GM19328 (cell line): Measurements from ENCODE around the gene TUBB3.
"Not testable (repeated sequence)": the region's sequence is repeated elsewhere in the genome, so short reads cannot be mapped to it uniquely, and the experiment has no call there.

Source experiments
- ATAC-seq: cut with Tn5 transposase; IDR thresholded peaks from one replicate; pipeline ENCODE4 v1.9.1; 2021; ENCODE audit warnings: mild to moderate bottlenecking, moderate library complexity; ENCODE audit not compliant: unreplicated experiment

TUBB3 gene

DNA sequence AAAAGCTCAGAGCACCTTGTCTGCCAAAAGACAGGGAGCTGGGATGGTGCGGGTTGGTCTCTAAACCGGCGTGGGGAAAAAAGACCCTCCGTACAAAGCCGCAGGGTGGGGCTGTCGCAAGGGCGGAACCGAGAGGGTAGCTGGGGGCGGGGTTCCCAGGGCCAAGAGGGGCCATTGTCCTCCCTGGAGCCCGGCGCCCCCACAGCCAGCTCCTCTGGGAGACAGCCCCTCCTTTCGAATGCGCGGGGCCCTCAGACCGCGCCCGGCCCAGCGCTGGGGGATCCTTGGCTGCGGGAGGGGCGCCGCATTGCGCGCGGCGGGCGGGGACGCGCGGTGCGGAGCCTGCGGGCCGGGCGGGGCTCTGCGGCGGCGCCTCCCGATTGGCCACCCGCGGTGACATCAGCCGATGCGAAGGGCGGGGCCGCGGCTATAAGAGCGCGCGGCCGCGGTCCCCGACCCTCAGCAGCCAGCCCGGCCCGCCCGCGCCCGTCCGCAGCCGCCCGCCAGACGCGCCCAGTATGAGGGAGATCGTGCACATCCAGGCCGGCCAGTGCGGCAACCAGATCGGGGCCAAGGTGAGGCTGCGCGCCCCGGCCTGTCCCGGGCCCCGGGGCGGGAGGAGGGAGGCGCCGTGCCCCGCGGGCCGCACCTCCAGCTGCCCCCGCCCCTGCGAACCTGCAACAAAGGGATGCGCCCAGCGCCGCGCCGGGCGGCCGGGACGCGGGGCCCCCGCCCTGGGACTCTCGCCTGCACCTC lies at the start of gene TUBB3:
Gene TUBB3 (plus strand): TSS at position 459 of the 756 bp plus-strand sequence. CDS start 60 bp downstream, at position 519.
- ATAC-seq = no peak

DNA sequence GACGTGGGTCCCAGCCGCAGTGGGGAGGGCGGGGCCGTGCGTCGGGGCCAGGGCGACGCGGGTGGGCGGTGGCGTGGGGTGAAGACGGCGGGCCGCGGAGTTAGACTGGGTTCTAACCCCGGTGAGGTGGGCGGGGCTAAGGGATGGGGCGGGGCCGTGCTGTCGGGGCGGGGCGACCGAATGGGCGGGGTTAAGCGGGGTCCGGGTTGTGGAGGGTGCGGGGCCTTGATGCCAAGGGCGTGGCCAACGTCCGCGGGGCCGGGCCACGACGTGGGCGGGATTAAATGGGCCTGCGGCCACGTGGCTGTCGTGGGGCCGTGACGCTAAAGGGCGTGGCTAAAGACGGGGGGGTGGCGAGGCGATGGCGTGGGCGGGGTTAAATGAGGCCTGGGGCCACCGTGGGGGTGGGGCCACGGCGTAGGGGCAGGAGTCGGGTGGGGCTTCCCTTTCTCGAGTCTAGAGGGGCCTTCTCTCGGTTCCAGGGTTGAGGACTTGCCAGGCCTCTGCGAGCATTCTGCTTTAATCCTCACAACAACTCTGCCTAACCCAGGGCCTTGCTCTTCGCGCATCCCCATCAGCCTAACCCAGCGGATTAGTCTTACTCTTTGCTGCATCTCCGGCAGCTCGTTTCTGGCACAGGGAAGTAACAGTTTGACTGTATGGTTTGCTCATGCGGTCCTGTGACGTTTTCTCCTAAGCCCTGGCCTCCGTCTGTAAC lies 49.0 kb upstream of the TUBB3 start:
- ATAC-seq = peak; percentile 58

DNA sequence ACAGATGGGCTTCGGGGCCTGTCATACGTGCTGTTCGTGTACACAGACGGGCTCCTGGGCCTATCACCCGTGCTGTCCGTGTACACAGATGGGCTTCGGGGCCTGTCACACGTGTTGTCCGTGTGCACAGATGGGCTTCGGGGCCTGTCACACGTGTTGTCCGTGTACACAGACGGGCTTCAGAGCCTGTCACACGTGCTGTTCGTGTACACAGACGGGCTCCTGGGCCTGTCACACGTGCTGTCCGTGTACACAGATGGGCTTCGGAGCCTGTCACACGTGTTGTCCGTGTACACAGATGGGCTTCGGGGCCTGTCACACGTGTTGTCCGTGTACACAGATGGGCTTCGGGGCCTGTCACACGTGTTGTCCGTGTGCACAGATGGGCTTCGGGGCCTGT lies 44.0 kb upstream of the TUBB3 start:
- ATAC-seq = not testable (repeated sequence)

DNA sequence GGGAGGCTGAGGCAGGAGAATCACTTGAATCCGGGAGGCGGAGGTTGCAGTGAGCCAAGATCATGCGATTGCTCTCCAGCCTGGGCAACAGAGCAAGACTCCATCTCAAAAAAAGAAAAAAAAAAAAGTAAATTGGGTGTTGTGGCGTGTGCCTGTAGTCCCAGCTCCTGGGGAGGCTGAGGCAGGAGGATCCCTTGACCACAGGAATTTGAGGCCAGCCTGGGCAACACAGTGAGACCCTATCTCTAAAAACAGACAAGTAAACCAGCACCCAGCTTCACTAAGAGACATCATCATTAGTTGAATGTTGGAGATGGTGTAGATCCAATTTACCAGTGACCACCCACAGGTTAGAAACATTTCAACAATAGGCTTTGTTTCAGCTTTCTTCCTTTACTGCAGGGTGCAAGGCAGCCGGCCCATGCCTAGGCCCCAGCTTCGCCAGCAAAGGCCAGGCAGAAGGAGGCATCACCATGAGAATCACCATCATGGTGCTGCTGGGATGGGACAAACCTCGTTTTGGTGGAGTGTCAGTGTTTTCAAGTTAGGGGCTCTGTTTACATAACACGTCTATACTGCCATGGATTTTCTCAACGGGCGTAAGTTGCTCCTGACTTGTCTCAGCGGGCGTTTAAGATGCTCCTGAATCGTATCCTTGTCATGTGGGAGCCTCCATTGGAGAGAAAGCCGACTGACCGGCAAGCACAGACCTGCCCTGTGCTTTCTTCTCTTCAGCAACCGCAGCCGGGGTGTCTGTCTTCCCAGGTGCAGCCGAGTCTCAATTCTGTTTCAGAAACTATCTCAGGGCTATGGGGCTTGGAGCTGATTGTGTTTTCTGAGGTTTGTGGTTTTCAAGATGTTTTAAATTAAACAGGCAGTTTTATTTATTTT lies 42.4 kb upstream of the TUBB3 start:
- no peak for ATAC-seq

DNA sequence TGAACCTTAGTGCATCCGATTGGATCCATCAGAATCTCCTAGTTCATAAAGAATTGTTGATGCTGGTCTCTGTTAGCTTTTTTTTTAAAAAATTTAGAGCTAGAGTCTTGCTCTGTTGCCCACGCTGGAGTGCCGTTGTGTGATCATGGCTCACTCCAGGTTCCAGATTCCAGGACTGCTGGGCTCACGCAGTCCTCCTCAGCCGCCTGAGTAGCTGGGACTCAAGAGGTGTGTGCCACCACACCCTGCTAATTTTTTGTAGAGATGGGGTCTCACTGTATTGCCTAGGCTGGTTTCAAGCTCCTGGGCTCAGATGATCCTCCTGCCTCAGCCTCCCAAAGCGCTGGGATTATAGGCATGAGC lies 41.8 kb upstream of the TUBB3 start:
- ATAC-seq = no peak

DNA sequence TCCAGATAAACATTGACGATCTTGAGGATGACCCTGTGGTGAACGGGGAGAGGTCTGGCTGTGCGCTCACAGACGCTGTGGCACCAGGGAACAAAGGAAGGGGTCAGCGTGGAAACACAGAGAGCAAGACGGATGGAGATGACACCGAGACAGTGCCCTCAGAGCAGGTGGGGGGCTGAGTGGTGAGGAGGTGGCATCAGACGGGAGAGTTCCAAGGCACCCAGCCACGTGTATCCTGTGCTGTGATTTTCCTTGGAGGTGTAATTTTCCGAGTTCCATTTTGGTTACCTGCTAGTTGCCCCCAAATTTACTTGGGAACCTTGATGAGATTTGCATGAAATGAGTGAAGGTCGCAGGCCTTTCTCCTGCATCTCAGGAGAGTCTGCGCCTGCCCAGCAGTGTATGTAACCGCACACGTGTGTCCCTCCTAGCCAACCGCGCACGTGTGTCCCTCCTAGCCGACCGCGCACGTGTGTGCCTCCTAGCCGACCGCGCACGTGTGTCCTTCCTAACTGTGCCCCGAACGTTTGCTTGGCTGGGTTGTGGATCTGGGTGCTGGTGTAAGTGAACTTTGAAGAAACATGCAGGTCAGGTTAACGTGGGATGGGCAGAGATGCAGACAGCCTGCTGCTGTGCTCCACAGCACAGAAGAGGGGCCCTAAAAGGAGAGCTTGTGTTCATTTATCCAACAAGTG lies 39.6 kb upstream of the TUBB3 start:
- ATAC-seq = no peak

DNA sequence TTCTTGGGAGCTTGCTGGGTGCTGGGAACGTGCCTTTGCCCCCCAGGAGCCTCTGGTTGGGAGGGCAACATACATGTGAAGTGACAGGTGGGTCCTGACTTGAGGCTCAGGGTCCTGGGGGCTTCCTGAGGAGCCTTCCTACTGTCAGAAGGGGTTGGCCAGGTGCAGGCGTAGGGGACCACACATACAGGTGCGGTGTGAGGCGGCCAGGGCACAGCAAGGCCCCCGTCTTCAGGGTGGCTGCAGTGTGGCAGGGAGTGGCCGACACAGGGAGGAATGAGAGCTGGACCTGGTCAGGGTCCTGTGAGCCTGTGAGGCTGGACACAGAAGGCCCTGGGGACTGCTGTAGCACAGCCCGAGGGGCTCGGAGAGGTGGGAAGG lies 39.1 kb upstream of the TUBB3 start:
- no peak for ATAC-seq

DNA sequence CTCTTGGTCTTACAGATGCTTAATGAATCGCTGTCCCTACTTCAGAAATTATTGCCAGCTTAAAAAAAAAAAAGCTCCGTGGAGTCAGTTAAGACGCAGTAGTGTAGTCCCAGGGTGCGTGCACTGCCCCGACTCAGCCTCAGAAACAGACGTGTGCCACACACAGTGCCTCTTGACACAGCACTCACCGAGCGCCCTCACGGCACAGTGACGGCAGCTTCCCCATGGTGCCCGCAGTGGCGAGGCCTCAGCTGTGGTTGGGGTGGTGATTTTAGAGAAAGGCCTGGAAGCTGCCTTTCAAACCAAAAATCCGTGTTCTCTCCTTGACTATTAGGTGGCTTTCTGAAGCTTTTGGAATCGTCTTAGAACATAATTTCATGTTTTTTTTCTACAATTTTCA lies 35.9 kb upstream of the TUBB3 start:
- ATAC-seq = no peak

DNA sequence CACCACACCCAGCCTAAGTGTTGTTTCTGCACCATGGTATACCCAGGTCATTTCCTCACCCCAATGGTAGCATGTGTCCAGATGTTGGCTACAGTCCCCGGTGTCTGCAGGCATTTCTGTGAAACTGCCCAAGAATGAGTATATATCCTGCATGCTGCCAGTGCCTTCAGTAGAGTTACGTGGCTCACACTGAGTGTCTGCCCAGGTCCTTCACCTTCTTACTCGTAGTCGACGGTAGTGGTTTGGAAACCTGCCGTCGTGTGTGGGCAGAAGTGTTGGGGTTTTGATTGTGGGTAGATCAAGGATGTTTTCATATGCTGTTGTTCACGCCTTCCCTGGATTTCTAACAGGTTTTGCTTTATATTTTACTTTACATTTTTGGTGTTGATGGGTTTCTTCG lies 32.9 kb upstream of the TUBB3 start:
- ATAC-seq = no peak

DNA sequence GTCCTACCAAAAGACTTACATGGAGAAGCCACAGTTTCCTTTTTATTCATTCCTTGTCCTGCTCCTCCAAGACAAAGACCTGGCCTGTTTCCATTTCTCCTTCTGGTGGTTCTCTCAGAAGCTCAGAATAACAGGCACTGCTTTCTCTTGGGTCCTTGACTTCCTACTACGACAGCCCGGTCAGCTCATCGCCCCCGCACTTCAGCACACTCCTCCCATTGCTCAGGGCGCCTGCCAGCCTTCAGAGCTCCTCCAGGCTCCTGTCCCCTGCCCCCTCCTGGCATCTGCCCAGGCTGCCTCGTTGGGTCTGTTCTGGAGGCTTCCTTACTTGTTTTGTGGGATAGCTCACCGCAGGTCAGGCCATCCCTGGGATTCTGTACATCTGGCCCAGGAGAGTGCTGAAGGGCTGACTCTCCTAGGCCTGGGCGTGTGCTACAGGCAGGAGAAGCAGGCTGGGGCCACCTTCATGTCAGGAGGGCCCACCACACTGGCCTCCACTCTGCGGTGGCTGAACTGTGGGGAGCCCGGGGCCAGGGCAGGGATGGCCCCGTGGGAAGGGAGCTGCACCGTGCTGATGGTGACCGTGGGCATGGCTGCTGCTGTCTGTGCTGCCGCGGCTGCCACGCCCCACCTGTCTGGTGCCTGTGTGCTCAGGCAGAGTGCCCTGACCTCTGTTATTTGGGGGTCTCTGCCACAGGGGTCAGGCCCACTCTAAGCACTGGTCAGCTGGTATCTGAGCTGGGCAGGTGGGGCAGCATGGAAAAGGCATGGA lies 32.1 kb upstream of the TUBB3 start:
- no peak for ATAC-seq

DNA sequence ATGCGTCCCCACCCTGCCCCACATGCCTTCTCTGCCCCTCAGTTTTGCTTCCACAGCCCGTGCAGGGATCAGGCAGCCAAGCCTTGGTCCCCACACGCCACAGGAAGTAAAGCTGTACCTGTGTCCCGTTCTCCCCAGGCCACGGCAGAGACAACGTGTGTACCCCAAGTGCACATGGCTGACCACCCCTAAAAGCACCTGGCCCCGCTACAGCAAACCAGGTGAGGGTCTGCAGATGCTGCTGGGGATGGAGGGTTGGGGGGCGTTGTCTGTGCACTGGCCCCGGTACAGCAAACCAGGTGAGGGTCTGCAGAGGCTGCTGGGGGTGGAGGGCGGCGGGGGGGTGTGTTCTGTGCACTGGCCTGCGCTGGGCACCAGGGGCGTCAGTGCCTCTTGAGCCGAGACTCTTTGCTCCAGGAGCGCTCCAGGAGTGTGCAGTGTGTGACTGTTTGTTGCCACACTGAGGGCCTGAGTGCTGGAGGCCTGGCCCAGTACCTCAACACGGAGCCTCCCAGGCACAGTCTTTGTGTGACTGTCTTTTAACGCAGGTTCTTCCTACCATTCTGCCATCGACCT lies 31.0 kb upstream of the TUBB3 start:
- no peak for ATAC-seq

DNA sequence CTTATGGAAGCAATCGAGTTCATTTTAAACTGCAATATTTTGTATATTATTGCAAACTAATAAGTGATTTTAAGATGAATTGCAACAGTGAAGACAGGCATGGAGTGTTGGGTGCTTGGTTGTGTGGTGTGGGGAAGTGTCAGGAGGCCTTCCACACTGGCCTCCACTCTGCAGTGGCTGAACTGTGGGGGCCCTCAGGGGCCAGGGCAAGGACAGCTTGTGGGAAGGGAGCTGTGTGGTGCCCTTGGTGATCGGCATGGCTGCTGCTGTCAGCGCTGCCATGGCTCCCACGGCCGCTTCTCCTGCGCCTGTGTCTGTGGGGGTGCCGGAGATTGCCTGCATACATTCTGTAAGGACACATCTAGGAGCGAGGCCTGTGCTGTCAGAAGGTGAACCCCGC lies 30.5 kb upstream of the TUBB3 start:
- ATAC-seq = no peak

DNA sequence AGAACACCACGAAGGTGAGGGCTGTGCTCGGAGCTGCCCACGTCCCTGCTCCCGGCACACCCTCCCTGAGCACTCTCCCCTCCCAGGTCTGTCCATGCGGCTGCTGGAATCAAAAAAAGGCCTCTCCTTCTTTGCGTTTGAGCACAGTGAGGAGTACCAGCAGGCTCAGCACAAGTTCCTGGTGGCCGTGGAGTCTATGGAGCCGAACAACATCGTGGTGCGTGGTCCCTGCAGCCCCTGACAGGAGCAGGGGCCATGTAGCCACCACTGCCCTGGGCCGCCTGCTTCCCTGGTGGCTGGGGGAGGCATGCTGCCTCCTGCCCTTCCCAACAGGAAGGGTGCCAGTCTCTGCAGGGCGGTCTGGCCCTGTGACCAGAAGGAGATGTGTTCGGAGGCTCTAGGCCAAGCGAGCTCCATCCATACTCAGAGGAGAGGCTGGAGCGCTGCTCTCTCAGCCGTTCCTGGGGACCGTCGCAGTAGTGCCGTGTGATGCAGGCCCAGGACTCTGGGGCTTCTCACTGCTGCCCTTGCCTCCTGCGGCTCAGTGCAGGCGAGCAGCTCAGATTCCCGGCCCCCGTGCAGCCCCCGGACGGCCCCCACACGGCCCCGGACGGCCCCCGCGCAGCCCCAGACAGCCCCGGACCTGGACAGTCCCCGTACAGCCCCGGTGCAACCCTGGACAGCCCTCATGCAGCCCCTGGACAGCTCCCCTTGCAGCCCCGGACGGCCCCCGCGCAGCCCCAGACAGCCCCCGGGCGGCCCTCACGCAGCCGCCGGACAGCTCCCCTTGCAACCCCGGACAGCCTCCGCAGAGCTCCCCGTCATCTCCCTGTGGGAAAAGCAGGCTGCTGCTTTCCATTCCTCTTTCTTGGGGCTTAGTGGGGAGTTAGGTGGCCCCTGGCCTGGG lies 29.2 kb upstream of the TUBB3 start:
- ATAC-seq = no peak

DNA sequence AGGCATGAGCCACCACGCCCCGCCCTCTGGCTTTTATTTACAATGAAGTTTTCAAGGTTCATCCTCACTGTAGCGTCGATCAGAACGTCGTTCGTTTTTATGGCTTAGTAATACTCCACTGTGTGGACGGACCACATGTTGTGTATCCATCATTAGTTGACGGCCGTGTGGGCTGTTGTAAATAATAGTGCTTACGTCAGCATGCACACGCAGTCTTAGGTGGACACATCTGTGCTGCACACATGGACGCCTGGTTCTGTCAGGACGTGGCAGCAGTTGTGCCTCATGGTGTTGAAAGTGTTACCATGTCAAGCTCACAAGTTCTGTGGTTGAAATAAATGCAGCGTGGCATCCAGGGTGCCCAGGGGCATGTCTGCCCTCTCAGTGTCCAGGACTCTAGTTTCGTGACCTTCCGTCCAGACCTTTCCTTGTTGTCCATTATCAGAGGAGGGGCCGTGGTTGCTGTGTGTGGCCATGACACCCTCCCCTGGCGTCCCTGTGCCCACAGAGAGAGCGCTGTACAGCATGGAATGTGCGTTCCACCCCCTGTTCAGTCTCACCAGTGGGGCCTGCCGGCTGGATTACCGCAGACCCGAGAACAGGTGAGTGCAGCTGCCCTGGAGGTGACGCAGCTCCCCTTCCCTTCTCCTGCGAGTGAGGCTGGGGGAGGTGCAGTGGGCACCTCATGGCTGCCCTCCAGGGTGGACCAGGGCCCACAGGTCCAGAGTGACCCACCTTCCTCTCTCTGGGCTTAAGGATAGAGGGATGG lies 27.5 kb upstream of the TUBB3 start:
- no peak for ATAC-seq

DNA sequence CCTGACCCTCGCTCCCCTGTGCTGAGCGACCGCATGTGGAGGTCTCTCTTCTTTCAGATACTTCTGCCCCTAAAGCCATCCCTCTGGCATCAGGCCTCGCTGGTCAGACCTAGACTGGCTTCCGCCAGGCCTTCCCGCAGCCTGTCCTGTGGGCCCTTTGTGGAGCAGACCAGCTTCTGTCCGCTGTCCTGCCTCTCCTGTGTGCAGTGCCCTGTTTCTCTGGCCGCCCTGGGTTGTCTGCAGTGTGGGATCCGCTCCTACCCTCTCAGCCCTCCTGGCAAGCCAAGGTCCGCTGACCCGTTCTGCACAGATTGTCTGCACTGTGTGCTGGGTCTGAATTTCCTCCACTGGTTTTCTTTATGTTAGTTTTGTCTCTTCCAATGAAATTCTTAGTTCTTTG lies 25.9 kb upstream of the TUBB3 start:
- ATAC-seq = no peak

DNA sequence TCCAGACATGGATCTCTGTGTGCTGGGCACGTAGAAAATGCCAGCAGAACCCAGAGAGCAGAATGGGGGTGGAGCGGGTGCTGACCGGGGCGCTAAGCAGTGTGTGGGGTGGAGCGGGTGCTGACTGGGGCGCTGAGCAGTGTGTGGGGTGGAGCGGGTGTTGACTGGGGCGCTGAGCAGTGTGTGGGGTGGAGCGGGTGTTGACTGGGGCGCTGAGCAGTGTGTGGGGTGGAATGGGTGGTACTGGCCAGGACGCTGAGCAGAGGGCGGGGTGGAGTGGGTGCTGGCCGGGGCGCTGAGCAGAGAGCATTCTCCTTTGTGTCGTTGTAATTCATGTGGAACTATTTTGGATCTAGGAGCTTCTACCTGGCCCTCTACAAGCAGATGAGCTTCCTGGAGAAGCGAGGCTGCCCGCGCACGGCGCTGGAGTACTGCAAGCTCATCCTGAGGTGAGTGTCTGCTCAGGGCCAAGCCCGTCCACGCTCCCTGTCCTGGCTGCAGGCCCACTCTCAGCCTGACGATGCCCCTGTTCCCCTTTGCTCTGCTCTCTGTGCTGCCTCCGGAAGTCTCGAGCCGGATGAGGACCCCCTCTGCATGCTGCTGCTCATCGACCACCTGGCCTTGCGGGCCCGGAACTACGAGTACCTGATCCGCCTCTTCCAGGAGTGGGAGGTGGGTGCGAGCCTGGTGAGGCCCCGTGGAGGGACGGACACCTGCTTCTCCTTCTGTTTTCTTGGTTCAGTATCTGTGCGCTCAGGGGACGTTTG lies 24.8 kb upstream of the TUBB3 start:
- ATAC-seq = no peak

DNA sequence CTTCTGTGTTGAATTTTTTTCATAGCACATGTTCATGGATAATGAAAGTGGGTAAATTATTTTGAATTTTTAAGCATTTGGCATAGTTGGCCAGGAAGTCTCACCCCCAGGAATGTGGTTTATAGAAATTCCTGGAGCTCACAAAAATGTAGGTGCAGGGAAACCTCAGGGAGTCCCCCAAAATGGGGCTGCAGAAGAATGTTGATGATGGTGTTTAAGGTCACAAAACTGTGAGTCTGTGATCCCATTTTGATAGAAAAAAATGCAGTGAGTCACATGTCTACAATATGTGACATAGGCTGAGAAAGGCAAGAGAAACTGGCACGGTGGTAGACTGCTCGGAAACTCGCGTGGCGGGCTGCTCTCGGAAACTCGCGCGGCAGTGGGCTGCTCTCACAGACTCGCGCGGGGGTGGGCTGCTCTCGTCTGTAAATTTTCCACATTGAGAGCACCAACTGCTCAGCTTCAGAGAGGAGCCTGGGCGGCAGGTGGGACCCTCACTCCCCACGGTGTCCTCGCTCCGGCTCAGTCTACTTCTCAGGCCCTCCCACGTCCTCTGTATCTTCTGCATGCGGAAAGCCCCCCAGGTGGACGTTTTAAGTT lies 23.2 kb upstream of the TUBB3 start:
- ATAC-seq = no peak
